DMS153 (cell line): ENCODE results near the gene AATF.

Experiments
- DNase-seq: peaks from one replicate; lab custom pipeline; 2025; lab: John Stamatoyannopoulos, UW

AATF gene

DNA sequence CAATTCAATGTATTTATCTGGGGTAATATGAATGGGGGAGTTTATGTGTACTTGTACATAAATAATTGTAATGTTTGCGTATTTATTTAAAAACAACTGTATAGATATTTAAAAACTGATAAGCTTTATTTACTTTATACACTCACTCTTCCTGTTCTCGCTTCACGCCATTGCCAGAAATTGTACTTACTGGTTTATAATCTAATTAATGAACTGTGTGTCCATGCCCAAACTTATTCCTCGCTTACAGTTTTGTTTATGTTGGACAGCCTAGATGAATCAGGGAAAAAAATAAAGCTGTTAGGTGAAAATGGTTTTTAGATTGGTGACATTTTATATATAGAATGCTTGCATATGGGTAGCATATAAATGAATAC is 30.8 kb downstream of the AATF start:
- DNase-seq: no peak

GRCh38 chr17:36980280-36980761 is 31.6 kb downstream of the AATF start:
- no peak for DNase-seq

DNA sequence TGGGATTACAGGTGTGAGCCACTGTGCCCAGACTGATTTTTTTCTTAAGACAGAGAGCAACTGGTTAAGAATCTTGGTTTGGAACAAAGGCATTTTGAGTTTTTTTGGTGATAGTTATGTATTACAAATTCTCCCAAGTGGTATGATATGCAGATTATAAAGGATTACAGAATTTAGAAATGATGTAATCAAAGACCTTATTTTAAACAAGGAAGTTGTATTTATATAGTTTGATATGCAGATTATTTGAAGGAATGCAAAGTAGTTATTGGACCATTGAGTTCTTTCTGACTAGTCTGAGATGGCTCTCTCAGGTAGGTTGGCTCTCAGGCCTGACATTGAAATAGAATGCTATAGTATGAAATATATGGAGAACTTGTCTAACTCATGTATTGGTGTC is 34.9 kb downstream of the AATF start:
- DNase-seq: no peak

DNA sequence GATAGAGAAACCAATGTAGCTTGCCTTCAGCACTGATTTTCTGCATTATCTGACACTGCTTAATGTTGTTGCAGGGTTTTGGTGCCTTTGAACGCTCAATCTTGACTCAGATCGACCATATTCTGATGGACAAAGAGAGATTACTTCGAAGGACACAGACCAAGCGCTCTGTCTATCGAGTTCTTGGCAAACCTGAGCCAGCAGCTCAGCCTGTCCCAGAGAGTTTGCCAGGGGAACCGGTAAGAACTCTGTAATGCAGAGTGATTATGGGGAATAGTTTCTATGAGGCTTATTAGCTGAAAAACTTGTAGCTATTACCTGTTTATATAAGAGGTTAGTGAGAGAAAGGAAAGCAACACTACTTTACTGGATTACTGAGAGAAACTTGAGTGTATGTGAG is 40.4 kb downstream of the AATF start:
- no peak for DNase-seq

GRCh38 chr17:36992701-36993100 is 43.9 kb downstream of the AATF start:
- DNase-seq: no peak

- DNase-seq: no peak
Measured at GRCh38 chr17:36993227-36993626, 44.5 kb downstream of the AATF start.

GRCh38 chr17:36994438-36994837 is 45.7 kb downstream of the AATF start:
- DNase-seq: no peak

- DNase-seq: no peak
Measured at GRCh38 chr17:36999471-36999870, 50.7 kb downstream of the AATF start.

GRCh38 chr17:37016780-37017179 is 68.0 kb downstream of the AATF start:
- no peak for DNase-seq

GRCh38 chr17:37017404-37017803 is 68.7 kb downstream of the AATF start:
- no peak for DNase-seq

DNA sequence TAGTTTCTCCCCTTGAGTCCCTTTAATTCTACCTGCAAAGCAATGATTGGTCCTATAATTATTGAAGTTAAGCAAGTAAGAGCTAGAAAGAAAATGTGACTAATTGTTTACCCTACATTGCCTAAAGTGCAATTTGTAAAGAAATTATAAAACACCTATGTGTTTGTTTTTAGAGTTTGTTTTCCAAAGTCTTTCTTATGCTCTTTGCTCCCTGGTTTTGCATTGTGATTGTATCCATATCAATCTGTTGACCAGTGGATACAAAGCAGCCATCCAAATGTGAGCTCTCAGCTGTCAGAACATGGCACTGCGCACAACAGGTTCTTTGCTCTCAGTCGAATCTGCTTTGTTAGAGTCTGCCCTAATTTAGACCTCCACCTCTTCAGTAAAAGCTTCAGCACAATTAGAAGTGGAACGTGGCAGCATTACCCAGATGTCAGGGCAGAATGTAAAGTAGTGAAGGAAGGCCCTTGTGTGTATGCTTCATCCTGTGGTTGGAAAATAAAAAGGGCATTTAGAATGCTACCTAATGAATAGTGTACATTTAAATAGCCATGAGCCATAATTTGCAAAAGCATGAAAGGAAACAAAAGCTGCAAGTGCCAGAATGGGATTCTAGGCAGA is 70.5 kb downstream of the AATF start:
- DNase-seq: no peak

DNA sequence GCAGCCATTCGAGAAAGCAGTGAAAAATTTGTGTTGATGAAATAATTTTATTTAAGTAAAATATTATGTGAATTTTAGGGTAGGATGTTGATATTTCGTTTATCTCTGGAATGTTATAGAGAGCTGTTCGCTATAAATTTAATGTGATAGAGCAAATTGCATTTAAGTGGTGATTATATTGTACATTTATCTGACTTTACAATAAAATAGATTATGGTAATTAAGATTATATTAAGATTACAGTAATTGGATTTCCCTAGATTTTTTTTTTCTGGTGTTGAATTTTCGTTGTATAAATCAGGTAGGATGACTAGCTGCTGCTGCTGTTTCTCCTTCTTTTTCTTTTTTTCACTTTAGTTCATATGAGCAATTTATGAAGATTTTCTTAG is 71.0 kb downstream of the AATF start:
- DNase-seq: no peak

- DNase-seq: no peak
Measured at GRCh38 chr17:37024181-37024637, 75.5 kb downstream of the AATF start.

DNA sequence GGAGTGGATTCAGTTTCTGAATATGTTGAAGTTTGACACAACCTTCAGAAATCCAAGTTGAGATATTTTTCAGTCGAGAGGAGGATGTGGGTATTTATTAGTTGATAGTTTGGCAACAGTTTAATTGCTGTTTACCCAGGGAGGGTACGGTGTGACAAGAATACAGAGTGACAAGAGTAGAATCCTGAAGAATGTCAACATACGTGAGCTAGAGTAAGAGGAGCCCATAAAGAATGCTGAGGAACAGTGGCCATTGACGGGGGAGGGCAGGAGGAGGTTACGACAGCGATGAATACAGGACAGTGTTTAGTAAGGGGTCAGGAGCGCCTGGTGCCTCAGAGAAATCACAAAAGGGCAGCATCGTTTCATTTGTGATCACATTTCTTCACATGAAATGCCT is 76.5 kb downstream of the AATF start:
- DNase-seq: no peak

- DNase-seq: no peak
Measured at GRCh38 chr17:37025847-37026530, 77.2 kb downstream of the AATF start.

DNA sequence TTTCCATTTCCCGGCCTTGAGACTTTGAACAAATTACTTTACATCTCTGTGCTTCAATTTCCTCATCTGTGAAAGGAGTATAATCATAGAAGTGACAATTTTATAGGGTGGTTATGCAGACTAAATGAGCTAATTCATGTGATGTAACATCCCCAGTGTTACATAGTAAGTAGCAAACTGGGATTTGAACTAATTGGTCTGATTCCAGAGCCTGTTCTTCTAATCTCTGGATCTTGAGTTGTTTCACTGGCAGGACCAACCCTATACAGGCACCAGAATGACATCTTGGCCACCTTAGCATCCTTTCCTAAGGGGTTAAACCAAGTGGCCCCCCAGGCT is 77.7 kb downstream of the AATF start:
- no peak for DNase-seq

DNA sequence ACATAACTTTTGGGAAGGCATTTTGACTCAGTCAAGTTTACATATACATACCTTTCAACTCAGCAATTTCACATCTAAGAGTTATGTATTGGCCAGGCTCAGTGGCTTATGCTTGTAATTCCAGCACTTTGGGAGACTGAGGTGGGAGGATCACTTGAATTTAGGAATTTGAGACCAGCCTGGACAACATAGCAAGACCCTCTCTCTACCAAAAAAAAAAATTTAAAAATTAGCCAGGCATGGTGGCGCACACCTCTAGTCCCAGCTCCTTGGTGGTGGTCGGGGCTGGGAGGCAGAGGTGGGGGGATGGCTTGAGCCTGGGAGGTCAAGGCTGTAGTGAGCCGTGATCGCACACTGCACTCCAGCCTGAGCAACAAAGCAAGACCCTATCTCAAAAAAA is 79.3 kb downstream of the AATF start:
- no peak for DNase-seq

GRCh38 chr17:37031493-37032083 is 82.8 kb downstream of the AATF start:
- DNase-seq: no peak

- DNase-seq: no peak
Measured at GRCh38 chr17:37037590-37038155, 88.9 kb downstream of the AATF start.

- DNase-seq: no peak
Measured at GRCh38 chr17:37039269-37039668, 90.5 kb downstream of the AATF start.

GRCh38 chr17:37041932-37042331 is 93.2 kb downstream of the AATF start:
- DNase-seq: no peak

- no peak for DNase-seq
Measured at GRCh38 chr17:37043201-37043600, 94.4 kb downstream of the AATF start.

DNA sequence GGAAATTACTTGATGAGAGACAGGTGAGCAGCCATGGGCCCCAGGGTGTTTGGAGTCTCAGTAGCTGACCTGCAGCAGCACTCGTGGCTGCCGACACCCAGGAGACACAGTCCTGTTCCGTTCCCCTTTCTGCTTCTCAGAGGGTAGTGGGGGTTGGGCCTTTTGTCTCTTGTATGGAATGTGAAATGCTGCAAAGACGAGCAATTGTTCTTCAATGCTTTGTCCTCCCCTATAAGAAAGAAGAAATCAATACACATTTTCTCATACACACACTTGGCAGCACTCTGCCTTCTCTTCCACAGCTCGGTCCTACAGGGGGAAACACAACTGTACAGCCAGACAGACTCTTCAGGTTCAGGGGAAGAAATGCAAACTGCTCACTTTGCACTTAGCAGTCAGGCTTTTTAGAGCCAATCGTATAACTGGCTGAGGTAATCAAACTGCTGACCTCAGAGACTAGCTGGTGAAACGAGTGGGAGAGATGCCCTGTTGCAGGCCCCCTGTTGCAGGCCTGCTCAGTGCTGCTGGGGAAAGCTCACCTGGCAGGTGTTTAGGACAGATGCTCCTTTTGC is 96.7 kb downstream of the AATF start:
- no peak for DNase-seq
